Bladder microvascular endothelial cell (primary cell): ENCODE results near the gene SPAG6. TPM values are rescaled to one million over a fixed set of nuclear protein-coding genes. Genes with fewer than 3 reads are reported as not detected.

Experiments used
- total RNA-seq: library from RNA; depleted of rRNA; stranded (reverse); fragments of >200 nt; gene quantifications from 2 replicates; pipeline ENCODE4 v1.2.3, GENCODE V29; 2014

The SPAG6 gene
- not detected in 2 replicates for total RNA-seq

DNA sequence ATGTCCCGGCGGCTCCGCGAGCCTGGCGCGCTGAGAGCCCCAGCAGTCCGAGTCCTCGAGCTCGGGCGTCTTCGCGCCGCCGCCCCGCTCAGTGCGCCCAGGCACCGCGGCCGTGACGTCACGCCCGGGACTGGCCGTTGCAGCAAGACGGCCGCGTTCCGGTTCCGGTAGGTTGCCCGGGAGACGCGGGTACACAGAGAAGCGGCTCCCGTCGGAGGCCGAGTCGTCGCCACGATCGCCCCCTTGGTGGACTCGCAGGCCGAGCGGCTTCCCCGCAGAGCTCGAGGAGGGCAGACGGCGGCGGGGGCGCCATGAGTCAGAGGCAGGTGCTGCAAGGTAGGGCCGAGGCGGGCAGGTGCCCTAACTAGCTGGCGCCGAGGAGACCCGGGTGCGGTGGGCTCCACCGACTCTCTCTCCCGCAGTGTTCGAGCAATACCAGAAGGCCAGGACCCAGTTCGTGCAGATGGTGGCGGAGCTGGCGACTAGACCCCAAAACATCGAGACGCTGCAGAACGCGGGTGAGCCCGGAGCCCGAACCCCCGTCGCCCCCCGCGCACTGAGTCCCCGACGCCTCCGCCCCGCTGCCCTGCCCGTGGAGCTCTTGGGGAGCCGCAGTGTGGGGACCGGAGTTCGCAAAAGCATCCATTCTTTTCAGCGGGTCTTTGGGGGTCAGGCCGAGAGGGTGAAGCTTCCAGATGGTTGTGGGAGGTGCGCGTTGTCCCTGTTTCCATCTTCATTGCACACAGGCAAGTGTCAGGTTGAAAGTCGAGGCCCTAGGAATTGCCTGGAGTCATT, at the start of gene SPAG6:
TSS of gene SPAG6 (plus strand) at position 196 of the 795 bp plus-strand sequence. CDS start at position 312, 116 bp downstream.

DNA sequence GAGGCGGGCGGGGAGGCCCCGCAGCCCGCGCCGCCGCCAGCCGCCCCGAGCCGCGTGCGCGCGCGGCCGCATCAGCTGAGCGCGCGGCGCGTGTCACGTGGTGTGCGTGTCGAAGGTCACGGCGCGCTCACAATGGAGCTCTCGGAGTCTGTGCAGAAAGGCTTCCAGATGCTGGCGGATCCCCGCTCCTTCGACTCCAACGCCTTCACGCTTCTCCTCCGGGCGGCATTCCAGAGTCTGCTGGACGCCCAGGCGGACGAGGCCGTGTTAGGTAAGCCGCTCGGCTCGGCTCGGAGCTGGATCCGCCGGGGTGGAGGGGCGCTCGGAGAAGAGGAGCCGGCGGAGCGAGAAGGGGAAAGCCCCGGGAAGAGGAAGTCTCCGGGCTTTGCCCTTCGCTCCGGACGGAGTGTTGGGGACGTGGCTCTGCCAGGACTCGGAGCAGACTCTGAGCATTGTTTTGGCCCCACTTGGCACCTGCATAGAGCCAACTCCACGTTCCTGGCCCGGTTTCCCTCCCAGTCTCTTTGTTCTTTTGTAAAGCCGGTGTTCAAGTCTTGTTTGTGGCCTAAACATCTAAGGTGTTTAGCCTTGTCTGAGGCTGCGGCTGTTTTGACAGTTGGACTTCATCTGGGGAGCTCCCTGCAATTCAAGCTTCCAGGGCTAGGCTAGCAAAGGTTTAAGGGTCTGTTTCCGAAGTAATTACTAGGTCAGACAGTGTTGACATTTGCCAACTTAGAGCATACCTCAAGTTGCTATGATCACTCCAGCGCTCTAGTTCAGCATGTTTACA, 28.8 kb upstream of the SPAG6 start, which contains the start of gene COMMD3:
TSS of gene COMMD3 (plus strand) at position 103 of the 790 bp plus-strand sequence. CDS start at position 133, 30 bp downstream.

DNA sequence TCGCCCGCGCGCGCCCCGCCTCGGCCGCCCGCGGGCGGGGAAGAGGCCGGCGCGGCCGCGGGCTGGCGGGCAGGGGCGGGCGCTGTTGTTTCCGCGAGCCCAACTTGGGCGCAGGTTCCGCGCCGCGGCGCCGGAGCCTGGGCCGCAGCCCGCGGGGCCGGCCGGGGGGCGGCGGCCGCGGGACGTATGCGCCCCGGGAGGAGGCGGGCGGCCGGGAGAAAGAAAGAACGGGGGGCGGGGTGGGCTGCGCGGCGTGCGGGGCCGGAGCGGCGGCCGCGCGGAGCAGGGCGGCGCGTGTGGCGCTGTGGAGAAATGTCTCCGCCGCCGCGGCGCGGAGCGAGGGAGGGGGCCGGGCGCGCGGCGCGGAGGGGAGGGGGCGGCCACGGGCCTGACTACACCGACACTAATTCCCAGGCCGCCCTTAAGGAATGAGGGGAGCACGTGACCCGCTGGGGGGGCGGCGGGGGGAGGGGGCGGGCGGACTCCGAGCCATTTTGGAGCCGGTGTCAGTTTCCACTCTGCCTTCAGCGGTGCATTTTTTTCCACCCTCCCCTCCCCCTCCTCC, 24.6 kb upstream of the SPAG6 start, which contains the start of gene BMI1:
TSS of gene BMI1 (plus strand) at position 509 of the 565 bp plus-strand sequence. CDS start 5,351 bp downstream, outside the sequence.

Other genes with a start within 250 kb of the SPAG6 start
- not detected in 2 replicates for gene EBLN1, start 127.5 kb upstream of the SPAG6 start, total RNA-seq
- gene COMMD3, start 29.1 kb upstream of the SPAG6 start, total RNA-seq = 36.4 and 37.4 TPM in 2 replicates
- gene BMI1, start 24.4 kb upstream of the SPAG6 start, total RNA-seq = 11.5 and 61.9 TPM in 2 replicates